GM23248 (cell line): ENCODE data around the gene CDH1.

Source experiments
- EZH2 ChIP-seq: fragments of 200-600 bp; sonication (generic); IDR thresholded peaks from 2 replicates; pipeline ENCODE4 v1.6.1; 2018; ENCODE audit warnings: antibody characterized with exemption, mild to moderate bottlenecking; ENCODE audit not compliant: insufficient read depth, poor library complexity, severe bottlenecking
- EZH2phosphoT487 ChIP-seq: fragments of 200-600 bp; sonication (generic); IDR thresholded peaks from 2 replicates; pipeline ENCODE4 v1.6.1; 2018; ENCODE audit warnings: antibody characterized with exemption, moderate library complexity, mild to moderate bottlenecking, low read depth; ENCODE audit not compliant: insufficient read depth

DNA sequence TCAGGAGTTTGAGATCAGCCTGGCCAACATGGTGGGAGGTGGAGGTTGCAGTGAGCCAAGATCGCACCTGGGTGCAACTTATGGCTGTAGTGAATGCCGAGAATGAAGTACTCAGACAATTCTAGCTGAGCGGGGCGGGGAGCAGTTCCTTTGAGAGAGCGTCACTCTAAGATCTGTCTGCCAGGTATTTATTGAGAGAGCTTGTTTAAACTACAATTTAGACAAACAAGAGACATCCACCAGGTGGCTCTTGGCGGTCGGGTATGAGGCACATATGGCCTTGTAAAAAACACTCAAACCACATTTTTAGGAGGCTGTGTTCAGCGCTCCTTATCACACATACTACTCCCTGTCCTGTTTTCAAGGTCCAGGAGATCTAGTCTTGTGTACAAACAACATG is 40.6 kb upstream of the CDH1 start:
- TF ChIP-seq EZH2phosphoT487: no peak
- no peak for TF ChIP-seq EZH2
